HG03045 (cell line): ENCODE results near the gene ZNF473.
"Not testable (repeated sequence)": the region's sequence is repeated elsewhere in the genome, so short reads cannot be mapped to it uniquely, and the experiment has no call there.

Experiments
- ATAC-seq: cut with Tn5 transposase; IDR thresholded peaks from one replicate; pipeline ENCODE4 v1.9.1; 2021; ENCODE audit warnings: mild to moderate bottlenecking, moderate library complexity; ENCODE audit not compliant: unreplicated experiment

The ZNF473 gene

DNA sequence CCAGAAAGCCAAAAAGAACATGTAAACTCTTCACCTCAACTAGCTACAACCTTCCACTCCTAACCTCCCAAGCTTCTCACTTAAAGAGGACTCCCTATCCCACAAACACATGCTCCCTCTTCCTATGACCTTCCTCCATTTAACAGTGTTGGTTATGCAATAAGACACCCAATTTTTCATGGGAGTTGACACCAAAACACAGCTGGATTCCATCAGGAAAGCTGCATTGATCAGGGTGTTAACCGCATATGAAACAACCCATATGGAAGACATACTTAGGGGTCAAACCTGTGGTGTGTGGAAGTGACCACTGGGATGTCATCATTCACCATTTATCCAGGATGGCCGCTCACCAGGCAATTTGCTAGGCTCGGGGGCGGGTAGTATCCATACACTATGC lies 21.9 kb downstream of the ZNF473 start:
- ATAC-seq: no peak

DNA sequence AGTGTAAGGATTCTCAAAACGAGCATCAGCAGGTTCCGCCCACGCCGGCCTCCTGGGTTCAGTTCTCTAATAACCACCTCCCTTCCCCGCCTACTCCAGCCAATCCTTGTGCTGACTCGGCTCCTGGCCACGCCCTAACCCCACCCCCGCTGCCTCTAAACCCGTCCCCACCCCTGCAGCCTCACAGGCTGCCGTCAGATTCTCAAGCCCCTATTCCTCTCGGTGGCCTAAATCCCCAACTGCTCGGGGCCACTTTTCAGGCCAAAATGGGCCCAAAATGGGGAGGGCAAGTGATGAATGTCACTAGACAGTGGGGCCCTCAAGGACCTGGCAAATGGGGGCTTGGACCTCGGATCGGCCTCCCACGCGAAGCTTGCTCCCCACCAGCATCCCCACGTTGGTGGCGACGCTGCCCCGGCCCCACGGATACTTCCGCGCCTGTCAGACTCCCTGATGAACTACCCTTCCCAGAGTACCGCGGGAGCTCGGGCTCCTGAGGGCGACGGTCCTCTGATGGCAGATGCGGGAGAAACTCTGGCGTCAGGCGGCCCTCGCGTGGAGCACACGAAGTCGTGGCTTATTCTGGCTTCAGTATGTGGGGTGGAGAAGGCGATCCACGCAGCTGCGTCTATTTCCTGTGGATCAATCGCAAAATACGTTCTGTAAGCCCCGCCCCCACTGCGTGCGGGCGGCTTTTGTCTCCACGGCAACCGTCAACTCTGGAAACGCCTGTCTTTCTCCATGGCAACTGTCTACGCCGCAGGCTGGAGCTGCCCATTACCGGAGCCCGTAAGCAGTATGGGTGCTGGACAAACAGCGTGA lies 24.8 kb downstream of the ZNF473 start:
- no peak for ATAC-seq

DNA sequence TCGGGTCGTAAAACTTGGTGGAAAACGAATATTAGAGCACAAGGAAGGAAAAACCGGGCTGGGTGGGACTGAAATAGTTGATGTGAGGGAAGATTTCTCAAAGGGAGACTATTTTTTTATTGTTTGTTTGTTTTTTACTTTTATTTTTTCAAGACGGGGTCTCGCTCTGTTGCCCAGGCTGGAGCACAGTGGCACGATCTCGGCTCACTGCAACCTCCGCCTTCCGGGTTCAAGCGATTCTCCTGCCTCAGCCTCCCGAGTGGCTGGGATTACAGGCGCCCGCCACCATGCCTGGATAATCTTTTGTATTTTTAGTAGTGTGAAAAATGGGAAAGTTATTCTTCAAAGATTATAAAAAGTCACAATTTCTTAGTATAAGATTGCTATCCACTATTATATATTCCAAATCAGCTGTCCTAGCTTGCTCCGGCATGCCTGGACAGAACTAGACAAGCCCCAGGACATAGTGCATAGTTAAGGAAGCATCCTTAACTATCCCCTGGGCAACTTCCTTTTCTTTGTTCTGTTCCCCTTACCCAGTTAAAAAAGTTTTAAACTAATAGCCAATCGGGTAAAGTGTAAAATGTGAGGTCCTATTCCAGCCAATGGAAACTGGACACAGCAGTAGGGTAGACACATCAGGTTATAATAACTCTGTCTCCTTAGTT lies 25.6 kb downstream of the ZNF473 start:
- not testable (repeated sequence) for ATAC-seq

DNA sequence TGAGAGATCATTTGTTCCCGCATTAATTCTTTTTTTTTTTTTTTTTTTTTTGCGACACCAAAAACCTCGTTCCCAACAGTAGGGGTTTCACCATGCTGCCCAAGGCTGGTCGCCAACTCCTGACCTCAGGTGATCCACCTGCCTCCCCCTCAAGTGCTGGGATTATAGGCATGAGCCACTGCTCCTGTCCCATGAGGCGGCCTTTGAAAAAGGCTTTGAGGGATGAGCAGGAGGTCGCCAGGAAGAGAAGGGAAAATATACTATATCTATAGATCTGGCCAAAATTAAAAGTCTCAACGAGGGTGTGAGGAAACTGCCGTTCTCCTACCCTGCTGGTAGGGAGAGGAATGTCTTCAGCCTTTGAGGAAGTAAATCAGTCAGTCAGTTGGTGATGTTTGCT lies 26.2 kb downstream of the ZNF473 start:
- ATAC-seq: no peak

DNA sequence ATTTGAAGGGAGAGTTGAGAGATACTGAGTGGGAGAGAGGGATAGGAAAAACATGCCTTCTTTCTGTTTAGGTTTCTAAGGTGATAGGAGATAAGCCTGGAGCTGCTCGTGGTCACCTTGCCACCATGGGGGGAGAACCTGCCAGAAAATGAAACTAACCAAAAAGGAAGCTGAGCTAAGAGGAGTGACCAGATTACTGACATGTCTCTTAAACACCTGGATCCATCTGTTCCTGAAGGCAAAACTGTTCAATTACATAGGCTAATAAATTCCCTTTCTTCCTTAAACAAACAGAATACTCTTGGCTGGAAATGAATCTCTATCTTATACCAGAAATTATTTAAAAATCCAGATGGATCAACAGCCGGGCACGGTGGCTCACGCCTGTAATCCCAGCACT lies 27.3 kb downstream of the ZNF473 start:
- no peak for ATAC-seq

DNA sequence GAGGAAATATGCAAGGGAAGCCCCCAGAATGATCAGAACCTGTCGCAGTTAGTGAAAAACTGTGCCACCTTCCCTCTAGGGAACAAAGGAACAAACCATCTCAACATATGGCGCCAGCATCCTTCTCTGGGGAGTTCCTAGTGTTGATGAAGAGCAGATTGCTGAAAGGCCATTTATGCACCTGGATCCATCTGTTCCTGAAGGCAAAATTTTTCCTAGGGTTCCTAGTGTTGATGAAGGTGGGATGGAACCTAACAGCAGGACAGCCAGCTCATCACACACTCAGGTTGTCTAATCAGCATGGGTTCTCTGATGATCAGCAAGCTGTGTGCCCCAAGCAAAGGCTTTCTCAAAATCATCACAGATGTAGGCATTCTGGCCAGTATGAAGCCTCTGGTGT lies 32.6 kb downstream of the ZNF473 start:
- no peak for ATAC-seq

DNA sequence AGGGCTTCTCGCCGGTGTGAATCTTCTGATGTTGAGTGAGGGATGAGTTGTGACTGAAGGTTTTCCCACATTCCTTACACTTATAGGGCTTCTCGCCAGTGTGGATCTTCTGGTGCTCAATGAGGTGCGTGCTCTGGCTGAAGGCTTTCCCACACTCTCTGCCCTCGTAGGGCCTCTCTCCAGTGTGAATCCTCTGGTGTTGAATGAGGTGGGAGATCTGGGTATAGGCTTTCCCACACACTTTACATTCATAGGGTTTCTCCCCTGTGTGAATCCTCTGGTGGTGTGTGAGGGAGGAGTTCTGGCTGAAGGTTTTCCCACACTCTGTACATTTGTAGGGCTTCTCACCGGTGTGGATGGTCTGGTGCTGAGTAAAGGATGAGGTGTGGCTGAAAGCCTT lies 33.2 kb downstream of the ZNF473 start:
- ATAC-seq: no peak

DNA sequence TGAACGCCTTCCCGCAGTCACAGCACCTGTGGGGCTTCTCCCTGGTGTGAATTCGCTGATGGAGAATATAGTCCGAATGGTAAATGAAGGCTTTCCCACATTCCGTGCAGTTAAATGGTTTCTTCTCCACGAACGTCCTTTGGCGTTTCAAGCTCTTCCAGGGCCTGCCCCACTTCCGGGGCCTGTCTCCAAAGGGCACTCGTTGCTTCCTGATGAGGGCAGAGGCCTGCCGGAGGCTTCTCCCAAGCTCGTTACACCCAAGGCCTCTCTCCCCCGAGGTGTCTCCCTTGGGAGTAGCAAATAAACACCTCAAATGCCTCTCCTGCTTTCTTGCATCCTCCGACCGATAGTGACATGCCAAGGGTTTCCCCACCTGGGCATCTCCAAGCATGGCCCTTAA lies 34.3 kb downstream of the ZNF473 start:
- ATAC-seq: no peak

DNA sequence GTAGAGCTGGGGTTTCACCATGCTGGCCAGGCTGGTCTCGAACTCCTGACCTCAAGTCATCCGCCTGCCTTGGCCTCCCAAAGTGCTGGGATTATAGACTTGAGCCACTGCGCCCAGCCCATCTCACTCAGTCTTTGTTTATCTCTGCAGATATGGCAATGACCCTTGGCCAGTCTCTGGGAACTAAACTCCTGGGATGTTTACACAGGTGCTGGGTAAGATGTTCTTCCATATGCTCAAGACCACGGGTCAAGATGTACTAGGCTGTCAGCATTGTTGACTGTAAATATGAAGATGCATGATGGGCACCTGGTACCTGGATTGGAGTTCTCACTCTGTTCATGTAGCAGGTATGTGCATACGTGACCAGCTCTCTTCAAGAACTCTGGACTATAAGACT lies 35.8 kb downstream of the ZNF473 start:
- no peak for ATAC-seq

DNA sequence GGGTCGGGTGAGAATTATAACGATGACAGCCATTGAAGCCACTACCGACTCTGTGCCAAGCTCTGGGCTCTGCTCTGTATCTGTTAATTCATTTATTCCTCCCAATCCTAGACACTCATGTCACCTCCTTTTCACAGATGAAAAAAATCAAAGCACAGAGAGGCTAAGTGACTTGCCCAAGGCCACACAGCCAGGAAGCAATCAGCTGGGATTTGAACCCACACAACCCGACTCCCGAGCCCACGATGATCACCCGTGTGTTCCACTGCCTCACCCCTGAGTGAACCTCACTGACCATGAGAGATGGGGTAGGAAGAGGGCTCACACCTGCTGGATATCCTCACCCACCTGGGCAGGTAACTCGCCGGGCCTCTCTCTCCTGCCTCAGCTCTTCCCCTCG lies 40.1 kb downstream of the ZNF473 start:
- ATAC-seq: no peak

DNA sequence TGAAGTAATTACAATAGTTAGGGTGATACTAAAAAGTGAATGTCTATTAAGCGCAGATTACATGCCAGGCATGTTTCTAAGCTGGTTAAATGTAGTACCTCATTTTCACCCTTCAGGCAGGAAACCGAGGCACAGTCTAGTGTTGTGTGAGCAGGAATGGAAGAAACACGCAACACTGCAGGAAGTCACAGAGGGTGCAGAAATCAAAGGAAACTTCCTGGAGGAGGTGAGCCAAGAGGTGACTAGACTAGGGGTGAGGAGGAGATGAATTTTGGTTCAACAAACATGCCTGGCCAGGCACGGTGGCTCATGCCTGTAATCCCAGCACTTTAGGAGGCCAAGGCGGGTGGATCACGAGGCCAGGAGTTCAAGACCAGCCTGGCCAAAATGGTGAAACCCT lies 41.8 kb downstream of the ZNF473 start:
- no peak for ATAC-seq

DNA sequence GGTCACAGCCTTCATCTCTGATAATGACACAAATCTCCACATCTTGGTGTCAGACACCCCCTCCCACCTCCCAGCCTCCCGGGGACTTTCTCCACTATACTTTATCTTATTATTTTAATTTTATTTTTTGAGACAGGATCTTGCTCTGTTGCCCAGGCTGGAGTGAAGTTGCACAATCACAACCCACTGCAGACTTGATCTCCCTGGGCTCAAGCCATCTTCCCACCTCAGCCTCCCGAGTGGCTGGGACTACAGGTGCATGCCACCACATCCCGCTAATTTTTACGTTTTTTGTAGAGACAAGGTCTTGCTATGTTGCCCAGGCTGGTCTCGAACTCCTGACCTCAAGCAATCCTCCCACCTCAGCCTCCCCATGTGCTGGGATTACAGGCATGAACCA lies 42.6 kb downstream of the ZNF473 start:
- not testable (repeated sequence) for ATAC-seq

DNA sequence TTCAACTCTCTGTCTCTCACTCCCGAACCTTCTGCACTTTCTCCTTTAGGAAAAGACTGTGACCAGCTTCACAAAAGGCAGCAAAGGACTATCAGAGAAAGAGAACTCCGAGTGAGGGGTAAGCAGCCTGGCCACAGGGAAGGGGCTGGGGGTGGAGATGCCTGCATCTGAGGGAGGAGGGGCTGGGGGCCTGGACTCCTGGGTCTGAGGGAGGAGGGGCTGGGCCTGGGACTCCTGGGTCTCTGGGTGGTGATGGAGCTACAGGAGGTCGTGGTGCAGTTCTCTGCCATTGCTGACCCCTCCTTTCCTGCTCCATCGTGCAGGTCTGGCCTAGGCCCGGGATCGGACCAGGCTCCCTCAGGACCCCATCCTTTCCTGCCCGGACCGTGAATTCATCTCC lies 49.3 kb downstream of the ZNF473 start:
- ATAC-seq: not testable (repeated sequence)

DNA sequence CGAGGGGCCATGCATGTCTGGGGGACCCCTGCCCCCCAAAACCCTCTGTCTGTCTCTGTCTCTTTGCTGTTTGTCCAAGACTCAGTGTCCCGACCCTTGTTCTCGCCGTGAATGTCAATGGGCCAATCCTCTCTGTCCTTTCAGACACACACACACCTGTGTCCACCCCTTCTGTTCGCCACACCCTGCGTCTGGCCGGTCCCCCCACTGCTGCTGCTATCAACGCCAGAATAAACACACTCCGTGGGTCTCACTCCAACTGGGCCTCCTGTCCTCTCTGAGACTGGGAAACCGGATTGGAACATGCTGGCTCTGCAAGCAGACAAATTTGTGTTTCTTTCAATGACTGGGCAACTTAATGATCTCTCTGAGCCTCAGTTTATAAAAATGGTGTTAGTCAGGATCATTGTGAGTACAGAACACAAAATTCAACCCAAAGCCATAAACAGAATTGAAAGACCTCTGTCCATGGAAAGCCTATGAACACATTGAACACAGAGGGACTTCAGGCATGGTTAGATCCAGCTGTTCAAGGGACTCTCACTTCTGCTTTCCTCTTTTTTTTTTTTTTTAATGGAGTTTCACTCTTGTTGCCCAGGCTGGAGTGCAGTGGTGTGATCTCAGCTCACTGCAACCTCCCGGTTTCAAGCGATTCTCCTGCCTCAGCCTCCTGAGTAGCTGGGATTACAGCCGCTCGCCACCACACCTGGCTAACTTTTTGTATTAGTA lies 50.0 kb downstream of the ZNF473 start:
- not testable (repeated sequence) for ATAC-seq

DNA sequence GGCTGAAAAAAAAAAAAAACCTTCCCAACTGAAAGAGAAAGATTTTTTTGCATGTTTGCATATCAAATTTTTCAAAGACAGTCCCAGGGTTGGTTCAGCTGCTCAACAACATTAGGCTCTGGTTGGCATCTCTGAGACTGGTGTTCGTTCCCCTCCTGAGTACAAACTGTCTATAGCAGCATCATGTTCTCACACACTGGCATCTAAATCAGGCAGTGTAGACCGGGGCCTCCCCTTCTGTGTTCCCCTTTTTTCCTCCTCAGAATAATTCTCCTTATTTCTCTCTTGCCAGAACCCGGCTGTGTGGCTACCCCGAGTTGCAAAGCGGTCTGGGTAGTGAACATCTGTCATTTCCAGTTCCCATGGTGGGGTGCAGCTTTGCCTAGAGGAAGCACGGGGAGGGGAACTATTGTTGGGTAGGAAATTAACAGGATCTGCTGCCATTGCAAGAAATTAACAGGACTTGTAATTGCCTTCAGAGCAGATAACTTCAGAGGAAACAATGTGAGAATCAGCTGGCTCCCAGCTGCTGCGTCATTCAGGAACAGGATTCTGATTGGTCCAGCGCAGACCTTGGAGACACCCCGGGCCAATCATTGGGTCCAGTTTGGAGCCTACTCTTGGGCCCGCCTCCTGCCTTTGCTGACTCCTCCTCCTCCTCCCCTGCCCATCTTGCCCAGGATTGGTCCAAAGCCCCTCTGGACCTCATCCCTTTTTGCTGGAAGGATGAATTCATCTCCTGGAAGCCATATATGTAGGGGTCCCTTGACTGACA lies 51.0 kb downstream of the ZNF473 start:
- ATAC-seq: not testable (repeated sequence)

DNA sequence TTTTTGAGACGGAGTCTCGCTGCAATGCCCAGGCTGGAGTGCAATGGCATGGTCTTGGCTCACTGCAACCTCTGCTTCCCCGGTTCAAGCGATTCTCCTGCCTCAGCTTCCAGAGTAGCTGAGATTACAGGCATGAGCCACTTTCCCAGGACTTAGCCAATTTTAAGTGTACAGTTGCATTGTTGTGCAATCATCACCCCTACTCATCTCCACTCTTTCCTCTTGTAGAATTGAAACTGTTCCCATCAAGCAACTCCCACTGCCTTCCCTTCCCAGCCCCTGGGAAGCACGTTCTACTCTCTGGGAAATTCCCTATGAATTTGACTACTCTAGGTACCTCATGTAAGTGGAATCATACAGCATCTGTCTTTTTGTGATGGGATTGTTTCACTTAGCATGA lies 53.2 kb downstream of the ZNF473 start:
- not testable (repeated sequence) for ATAC-seq

DNA sequence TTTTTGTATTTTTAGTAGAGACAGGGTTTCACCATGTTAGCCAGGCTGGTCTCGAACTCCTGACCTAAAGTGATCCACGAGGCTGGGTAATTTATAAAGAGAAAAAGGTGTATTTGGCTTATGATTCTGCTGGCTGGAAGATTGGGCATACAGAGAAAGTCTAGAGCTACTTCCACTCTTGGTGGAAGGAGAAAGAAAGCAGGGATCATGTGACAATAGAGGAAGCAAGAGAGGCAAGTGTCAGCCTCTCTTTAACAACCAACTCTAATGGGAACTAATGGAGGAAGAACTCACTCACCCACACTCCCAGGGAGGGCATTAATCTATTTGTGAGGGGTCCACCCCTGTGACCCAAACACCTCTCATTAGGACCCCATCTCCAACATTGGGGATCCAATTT lies 58.6 kb downstream of the ZNF473 start:
- ATAC-seq: not testable (repeated sequence)

DNA sequence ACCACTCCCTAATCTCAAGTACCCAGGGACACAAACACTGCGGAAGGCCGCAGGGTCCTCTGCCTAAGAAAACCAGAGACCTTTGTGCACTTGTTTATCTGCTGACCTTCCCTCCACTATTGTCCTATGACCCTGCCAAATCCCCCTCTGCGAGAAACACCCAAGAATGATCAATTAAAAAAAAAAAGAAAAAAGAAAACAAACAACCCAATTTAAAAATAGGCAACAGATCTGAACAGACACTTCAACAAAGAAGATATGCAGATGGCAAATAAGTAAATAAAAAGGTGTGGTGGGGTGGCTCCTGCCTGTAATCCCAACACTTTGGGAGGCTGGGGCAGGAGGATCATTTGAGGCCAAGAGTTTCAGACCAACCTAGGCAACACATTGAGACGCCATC lies 61.3 kb downstream of the ZNF473 start:
- ATAC-seq: not testable (repeated sequence)

DNA sequence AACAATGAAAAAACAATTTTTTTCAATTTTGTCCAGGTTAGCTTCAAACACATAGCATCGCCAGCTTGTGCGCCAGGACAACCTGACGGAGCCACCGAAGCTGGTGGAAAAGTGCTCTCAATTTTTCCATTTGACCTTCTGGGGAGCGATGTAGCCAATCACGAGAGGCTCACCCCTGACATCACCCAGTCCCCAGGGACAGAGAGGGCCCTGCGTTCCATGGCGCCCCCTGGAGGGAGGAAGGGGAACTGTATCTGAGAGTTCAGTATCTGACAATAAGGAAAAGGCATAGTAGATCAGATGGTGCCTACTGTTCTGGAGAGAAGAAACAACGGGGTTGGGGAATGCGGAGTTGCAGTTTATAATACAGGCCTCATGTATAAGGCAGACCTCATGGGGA lies 64.9 kb downstream of the ZNF473 start:
- not testable (repeated sequence) for ATAC-seq

DNA sequence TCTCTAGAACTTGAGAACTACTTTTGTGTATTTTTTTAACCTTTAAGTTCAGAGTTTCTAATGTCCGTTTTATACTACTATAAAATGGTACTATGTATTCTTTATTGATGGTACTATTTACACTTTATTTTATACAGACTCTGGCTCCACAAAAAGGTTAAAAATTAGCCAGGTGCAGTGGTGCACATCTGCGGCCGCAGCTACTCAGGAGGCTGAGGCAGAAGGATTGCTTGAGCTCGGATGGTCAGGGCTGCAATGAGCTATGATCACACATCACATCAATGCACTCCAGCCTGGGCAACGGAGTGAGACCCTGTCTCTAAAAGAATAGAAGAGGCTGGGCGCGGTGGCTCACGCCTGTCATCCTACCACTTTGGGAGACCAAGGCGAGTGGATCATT lies 66.0 kb downstream of the ZNF473 start:
- ATAC-seq: not testable (repeated sequence)

DNA sequence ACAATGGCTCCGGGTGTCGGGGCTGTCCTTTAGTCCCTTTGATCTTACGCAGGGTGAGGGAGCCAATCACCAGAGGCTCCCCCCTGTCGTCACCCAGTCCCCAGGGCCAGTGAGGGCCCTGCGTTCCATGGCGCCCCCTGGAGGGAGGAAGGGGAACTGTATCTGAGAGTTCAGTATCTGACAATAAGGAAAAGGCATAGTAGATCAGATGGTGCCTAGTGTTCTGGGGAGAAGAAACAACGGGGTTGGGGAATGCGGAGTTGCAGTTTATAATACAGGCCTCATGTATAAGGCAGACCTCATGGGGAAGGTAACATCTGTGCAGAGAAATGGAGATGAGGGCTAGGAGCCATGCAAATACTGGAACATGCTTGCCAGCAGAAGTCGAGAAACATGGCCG lies 66.8 kb downstream of the ZNF473 start:
- not testable (repeated sequence) for ATAC-seq
